Stimulated activated naive CD4-positive, alpha-beta T cell (primary cell): Measurements from ENCODE around the gene C5orf63.
"Not testable (repeated sequence)": the region's sequence is repeated elsewhere in the genome, so short reads cannot be mapped to it uniquely, and the experiment has no call there.

Experiments
- DNase-seq, 6 experiments: peaks; one replicate each; lab custom pipeline; 2025; lab: John Stamatoyannopoulos, UW

Gene C5orf63

GRCh38 chr5:127030259-127031146 is 42.8 kb downstream of the C5orf63 start, which contains the start of gene MARCHF3:
TSS of gene MARCHF3 (minus strand) at chr5:127030558. CDS start at chr5:126918171, 112,387 bp downstream.
- peak; percentile 87 to 93 (median 92) for DNase-seq

GRCh38 chr5:127029581-127030258 is 43.6 kb downstream of the C5orf63 start:
- DNase-seq: peak; percentile 1 to 60 (median 30)

DNA sequence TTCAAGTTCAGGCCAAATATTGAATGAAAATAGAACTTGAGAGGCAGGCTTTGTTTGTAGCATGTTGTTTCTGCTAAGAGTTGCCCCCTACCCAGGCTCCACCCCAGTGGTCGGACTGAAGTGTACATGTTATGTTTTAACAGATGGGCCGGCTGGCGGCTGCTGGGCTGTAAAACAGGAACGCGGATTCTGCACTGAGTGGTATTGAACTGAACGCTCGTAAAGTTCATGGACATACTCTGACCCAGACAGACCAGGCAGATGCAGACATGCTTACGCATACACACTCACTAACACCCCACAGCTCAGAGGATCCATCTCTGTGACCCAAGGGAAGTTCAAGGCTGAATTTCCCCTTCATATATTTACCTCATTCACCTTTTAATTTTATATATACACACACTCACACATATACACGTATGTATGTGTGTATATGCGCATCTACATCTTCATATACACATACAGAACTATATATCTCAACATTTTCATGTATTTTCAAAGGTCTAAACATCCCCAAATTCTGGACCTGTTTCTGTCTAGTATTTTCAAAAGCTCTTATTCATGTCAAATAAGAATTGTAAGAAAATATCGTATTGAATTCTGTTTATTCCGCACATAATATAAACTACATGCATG is 44.4 kb downstream of the C5orf63 start:
- no peak for DNase-seq

GRCh38 chr5:127027539-127027938 is 45.8 kb downstream of the C5orf63 start:
- DNase-seq: no peak

GRCh38 chr5:127026166-127026565 is 47.1 kb downstream of the C5orf63 start:
- no peak for DNase-seq

DNA sequence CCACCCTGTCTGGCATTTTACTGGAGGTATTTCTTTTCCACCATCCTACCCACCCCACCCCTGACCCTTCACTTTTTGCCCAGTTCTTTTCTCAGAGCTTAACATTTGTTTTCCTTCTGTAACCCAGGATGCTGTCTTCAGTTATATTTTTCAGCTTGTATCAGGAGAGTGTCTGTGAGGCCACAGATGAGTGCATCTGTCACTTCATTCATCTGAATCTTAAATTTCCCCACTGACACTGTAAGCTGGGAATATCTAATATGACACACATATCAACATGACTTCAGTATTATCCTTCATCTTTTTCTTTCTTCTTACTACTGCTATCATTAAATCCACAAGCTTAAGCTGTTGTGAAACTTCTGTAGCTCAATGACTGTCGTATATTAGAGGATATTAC is 47.8 kb downstream of the C5orf63 start:
- DNase-seq: no peak

DNA sequence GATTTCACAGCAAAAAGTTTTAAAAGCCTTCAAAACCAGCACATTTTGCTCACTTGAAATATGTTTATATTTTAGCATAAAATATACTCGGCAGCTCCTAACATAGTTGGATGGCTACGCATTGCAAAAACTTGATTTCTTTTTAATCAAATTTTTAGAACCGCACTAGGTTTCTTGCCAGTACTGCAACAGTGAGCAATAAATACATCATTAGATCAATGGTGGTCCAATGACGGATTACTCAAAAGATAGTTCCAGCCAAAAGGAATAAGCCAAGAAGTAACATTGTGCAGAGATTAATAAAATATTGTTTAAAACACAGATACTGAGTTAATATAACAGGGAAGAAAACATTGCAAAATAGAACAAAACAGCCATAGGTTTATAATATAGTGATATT is 48.5 kb downstream of the C5orf63 start:
- DNase-seq: no peak

- DNase-seq: not testable (repeated sequence)
Measured at GRCh38 chr5:127023552-127024191, 49.6 kb downstream of the C5orf63 start.

DNA sequence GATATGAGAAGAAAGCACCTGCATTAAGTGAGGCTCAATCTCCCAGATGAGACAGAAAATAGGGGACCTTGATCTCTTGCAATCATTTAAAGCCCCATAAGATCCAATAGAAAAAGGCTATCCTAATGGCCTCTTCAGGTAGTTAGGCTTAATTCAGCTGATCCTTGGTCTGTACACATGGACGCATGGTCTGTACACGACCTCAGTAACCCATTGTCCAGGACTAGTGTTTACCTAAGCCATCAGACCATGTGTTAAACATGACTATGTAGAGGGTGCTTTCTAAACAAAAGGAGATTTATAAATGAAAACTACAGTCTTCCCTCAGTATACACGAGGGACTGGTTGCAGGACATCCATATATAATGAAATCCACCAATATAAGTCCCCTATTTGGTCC is 50.5 kb downstream of the C5orf63 start:
- DNase-seq: no peak

DNA sequence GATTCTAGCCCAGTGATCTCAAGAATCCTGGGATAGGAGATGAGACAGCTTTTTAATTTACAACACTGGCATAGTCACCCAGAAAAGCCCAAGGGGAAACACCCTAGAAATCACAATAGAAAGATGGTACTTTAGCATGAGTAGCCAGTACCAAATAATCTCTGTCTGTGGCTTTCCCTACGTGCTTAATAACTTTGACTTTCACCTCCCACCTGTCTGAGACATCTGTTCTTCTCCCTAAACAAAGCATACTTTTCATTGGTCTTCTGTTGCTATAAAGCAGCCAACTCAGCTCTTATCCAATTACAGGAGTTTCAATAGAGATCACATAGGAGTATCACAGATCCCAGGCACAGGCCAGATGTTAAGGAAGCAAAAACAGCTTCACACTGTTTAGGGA is 53.4 kb downstream of the C5orf63 start:
- no peak for DNase-seq

DNA sequence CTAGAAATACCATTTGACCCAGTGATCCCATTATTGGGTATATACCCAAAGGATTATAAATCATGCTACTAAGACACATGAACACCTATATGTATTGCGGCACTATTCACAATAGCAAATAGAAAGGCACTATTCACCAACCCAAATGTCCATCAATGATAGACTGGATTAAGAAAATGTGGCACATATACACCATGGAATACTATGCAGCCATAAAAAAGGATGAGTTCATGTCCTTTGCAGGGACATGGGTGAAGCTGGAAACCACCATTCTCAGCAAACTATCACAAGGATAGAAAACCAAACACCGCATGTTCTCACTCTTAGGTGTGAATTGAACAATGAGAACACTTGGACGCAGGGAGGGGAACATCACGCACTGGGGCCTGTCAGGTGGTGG is 56.6 kb downstream of the C5orf63 start:
- DNase-seq: not testable (repeated sequence)

DNA sequence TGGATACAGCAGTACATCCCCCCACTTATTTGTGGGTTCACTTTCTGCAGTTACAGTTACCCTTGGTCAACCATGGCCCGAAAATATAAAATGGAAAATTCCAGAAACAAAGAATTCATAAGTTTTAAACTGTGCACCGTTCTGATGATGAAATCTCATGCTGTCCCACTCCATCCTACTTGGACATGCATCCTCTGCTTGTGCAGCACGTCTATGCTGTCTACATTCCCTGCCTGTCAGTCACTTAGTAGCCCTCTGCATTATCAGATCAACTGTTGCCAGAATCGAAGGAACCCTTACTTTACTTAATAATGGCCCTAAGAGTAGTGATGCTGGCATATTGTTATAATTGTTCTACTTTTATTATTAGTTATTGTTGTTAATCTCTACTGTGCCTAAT is 57.6 kb downstream of the C5orf63 start:
- no peak for DNase-seq

DNA sequence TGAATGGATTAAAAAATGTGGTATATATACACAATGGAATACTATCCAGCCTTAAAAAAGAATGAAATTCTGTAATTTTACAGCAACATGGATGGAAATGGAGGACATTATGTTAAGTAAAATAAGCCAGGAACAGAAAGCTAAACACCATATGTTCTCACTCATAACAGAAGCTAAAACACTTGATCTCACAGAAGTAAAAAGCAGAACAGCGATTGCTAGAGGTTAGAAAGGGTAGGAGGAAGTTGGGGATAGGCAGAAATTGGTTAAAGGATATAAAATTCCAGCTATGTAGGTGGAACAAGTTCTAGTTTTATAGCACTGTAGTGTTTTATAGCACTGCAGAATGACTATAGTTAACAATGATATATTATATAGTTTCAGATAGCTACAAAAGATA is 58.7 kb downstream of the C5orf63 start:
- DNase-seq: no peak

DNA sequence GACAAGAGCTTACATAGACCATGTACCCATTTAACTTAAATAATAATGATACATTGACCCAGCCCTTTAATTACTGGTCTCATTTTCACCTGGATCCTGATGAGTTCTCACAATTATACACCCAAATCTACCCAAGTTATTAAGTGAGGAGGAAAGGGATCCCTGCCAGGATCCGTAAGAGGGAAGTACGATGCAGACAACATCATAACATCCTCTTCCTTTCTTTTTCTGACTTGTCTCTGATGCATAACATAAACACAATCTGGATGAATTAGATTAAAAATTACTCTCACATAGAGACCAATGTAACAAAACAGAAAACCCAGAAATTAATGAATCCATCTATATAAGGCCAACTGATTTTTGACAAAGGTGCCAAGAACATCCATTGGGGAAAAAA is 59.9 kb downstream of the C5orf63 start:
- no peak for DNase-seq

DNA sequence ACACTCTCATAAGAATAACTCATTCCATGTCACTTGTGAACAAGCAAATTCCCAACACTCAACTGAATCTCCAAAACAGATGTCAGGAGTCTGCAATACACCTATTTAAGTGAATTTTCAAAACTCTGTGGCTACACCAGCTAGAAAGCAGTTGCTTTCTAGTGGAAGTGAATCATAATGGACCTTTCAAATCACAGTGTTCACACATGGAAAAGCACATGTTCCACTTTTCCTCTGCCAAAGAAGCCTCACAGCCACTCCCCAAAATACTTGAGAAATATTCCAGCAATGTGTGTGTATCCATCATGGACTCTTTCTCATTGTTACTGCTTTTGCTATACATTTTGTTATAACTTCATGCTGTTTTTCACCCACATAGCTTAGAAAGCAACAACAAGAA is 60.4 kb downstream of the C5orf63 start:
- no peak for DNase-seq

GRCh38 chr5:127011961-127012644 is 61.2 kb downstream of the C5orf63 start:
- DNase-seq: no peak

- DNase-seq: no peak
Measured at GRCh38 chr5:127011153-127011552, 62.1 kb downstream of the C5orf63 start.

DNA sequence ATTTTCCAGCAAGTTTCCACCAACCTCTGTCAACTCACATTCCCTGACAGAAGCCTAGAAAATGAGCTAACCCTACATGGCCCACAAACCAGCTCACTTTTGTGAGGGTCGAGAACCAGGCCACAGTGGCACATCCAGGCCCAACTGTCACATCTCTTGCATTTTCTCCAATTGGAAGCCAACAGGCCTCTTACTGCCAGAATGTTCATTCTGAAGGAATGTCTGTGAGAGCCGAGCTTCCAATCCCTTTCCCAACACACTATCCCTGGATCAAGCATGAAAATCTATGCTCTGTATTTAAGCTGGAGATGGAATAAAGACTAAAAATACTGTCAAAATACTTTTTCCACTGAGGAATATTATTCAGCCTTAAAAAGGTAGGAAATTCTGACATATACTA is 62.9 kb downstream of the C5orf63 start:
- no peak for DNase-seq

GRCh38 chr5:127009784-127010183 is 63.5 kb downstream of the C5orf63 start:
- DNase-seq: no peak

- no peak for DNase-seq
Measured at GRCh38 chr5:127008300-127008975, 64.9 kb downstream of the C5orf63 start.

DNA sequence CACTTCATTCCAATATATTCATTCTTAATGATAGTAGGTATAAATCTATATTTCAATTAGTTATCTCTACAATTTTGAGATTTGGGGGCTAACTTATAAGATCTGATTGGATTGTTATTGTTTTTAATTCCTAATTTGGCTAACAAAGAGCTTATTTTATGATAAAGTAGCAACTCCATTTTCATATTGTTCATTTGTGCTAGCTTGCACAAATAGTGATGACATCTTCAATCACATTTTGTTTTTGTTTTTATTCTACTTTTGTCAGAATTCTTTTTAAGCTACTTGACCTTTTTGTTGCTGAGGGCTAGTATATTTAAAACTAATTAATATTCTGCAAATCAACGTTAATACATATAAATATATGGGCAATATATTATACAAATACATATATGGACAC is 65.8 kb downstream of the C5orf63 start:
- DNase-seq: no peak
